GM15510 (cell line): ENCODE data around the gene B4GALT5.

Source experiments
- POLR2A ChIP-seq: IDR thresholded peaks from 3 replicates; pipeline ENCODE4 v1.6.1; 2011; ENCODE audit warnings: borderline replicate concordance; ENCODE audit not compliant: insufficient read length; ENCODE audit errors: extremely low read depth

The B4GALT5 gene

GRCh38 chr20:49694450-49695071 lies 19.1 kb downstream of the B4GALT5 start:
- no peak for TF ChIP-seq POLR2A

GRCh38 chr20:49693435-49694171 lies 20.1 kb downstream of the B4GALT5 start:
- TF ChIP-seq POLR2A: no peak

GRCh38 chr20:49692941-49693340 lies 20.7 kb downstream of the B4GALT5 start:
- no peak for TF ChIP-seq POLR2A

- TF ChIP-seq POLR2A: no peak
Observed at GRCh38 chr20:49691818-49692568, 21.7 kb downstream of the B4GALT5 start.

- TF ChIP-seq POLR2A: no peak
Observed at GRCh38 chr20:49690899-49691620, 22.6 kb downstream of the B4GALT5 start.

- TF ChIP-seq POLR2A: no peak
Observed at GRCh38 chr20:49687595-49688567, 25.8 kb downstream of the B4GALT5 start.

- TF ChIP-seq POLR2A: no peak
Observed at GRCh38 chr20:49685809-49686208, 27.9 kb downstream of the B4GALT5 start.

- TF ChIP-seq POLR2A: no peak
Observed at GRCh38 chr20:49685161-49685601, 28.5 kb downstream of the B4GALT5 start.

GRCh38 chr20:49684335-49684997 lies 29.2 kb downstream of the B4GALT5 start:
- no peak for TF ChIP-seq POLR2A

- TF ChIP-seq POLR2A: no peak
Observed at GRCh38 chr20:49682798-49683197, 30.9 kb downstream of the B4GALT5 start.

GRCh38 chr20:49682278-49682677 lies 31.4 kb downstream of the B4GALT5 start:
- no peak for TF ChIP-seq POLR2A

GRCh38 chr20:49681850-49682216 lies 31.8 kb downstream of the B4GALT5 start:
- no peak for TF ChIP-seq POLR2A

- no peak for TF ChIP-seq POLR2A
Observed at GRCh38 chr20:49680484-49680883, 33.2 kb downstream of the B4GALT5 start.
